Stimulated activated naive B cell treated with anti-CD40 and anti-IgM and Interleukin-4, amounts not matched to agents 10 μg/mL and 1 μg/mL and 100 μg/mL, for 72 hours (primary cell): ENCODE results near the gene ATF1.
"Not testable (repeated sequence)": the region's sequence is repeated elsewhere in the genome, so short reads cannot be mapped to it uniquely, and the experiment has no call there.

ENCODE experiments used
- ATAC-seq, 2 donors: fragments of 150-1000 bp; cut with Tn5 transposase; replicated peaks; 2 replicates each; pipeline ENCODE4 v1.10.0; 2021; ENCODE audit warnings: moderate library complexity in 1 of 2
- DNase-seq: peaks from one replicate; pipeline ENCODE4 v3.0.0; 2021
- H3K27ac Mint-ChIP-seq: one replicate; pipeline ENCODE4 v1.8.0; 2022; ENCODE audit warnings: mild to moderate bottlenecking, mixed read lengths
- H3K27me3 Mint-ChIP-seq, 2 donors: one replicate each; pipeline ENCODE4 v1.8.0; 2022; ENCODE audit warnings: mixed read lengths in 2 of 2
- H3K36me3 Mint-ChIP-seq, 2 donors: one replicate each; pipeline ENCODE4 v1.8.0; 2022; ENCODE audit warnings: mixed read lengths in 2 of 2, mild to moderate bottlenecking in 1 of 2
- H3K4me1 Mint-ChIP-seq, 2 donors: one replicate each; pipeline ENCODE4 v1.8.0; 2022; ENCODE audit warnings: mixed read lengths in 2 of 2, mild to moderate bottlenecking in 1 of 2
- H3K4me3 Mint-ChIP-seq, 2 donors: one replicate each; pipeline ENCODE4 v1.8.0; 2022; ENCODE audit warnings: mild to moderate bottlenecking in 2 of 2, mixed read lengths in 2 of 2, moderate library complexity in 1 of 2
- H3K9me3 Mint-ChIP-seq, 2 donors: one replicate each; pipeline ENCODE4 v1.8.0; 2022; ENCODE audit warnings: mixed read lengths in 2 of 2, mild to moderate bottlenecking in 1 of 2

ATF1 gene

DNA sequence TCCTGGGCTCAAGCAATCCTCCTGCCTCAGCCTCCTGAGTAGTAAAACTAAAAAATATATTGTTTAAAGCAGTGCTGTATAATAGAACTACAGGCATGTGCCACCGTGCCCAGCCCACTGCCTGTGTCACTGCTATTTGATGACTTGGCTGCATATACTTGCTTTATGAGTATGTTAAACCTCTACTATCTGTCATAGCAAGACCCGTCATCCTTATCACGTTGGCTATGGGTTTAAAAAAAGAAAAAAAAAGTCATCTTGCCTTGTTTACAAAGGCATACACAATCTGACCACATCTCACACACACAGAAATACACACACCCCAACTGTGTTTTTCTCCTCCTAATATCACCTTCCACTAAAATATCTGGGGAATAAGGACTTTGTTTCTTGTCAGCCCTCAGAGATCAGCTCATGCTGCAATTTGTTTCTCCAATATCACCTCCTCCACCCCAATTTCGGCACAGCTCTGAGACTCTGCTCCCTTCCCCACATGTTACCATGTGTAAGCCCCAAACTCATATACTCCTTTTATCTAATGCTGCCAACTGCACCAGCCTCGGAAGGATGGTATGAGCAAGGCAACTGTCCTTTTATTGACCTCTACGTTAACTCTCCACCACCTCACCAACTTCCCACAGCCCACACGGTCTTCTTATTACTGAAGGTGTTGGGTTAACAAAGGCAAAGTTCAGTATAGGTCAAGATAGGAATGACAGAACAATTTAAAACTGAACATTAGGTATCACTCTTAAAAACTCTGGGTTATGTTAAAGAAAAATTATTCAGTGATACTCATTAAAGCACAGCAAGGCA, 78.0 kb downstream of the ATF1 start:
- Mint-ChIP-seq H3K36me3 (peaks cover 0 to 10% of the 10 kb centered on the region in 2 donors), H3K4me1 (no peaks in the 10 kb centered on the region), H3K9me3 (peaks cover 6 to 11% of the 10 kb centered on the region in 2 donors), H3K27ac (no peak overlapping the region), H3K4me3 (no peak overlapping the region), H3K27me3 (peaks cover 0 to 7% of the 10 kb centered on the region in 2 donors)
- no peak for DNase-seq
- ATAC-seq, result no peak

- H3K4me1 Mint-ChIP-seq, result no peaks in the 10 kb centered on the region
- peaks cover 0 to 7% of the 10 kb centered on the region in 2 donors for H3K27me3 Mint-ChIP-seq
- H3K9me3 Mint-ChIP-seq, result peaks cover 6 to 11% of the 10 kb centered on the region in 2 donors
- DNase-seq, result no peak
- H3K27ac Mint-ChIP-seq, result no peak within 1 kb of the TSS
- peak within 1 kb of the TSS; percentile 5 to 31 for H3K4me3 Mint-ChIP-seq
- peak; percentile 36 to 52 for ATAC-seq
- peaks cover 0 to 10% of the 10 kb centered on the region in 2 donors for H3K36me3 Mint-ChIP-seq
Observed at GRCh38 chr12:50842637-50843493, 79.0 kb downstream of the ATF1 start, which contains the start of gene TMPRSS12. TMPRSS12 (plus strand) TSS chr12:50842926; CDS start chr12:50842965, 39 bp downstream.

- peaks cover 6 to 10% of the 10 kb centered on the region in 2 donors for H3K9me3 Mint-ChIP-seq
- peaks cover 11 to 13% of the 10 kb centered on the region in 2 donors for H3K27me3 Mint-ChIP-seq
- no peaks in the 10 kb centered on the region for H3K4me1 Mint-ChIP-seq
- DNase-seq, result no peak
- H3K27ac Mint-ChIP-seq, result no peak overlapping the region
- peaks cover 0 to 10% of the 10 kb centered on the region in 2 donors for H3K36me3 Mint-ChIP-seq
- no peak for ATAC-seq
- no peak overlapping the region for H3K4me3 Mint-ChIP-seq
Observed at GRCh38 chr12:50845021-50845647, 81.2 kb downstream of the ATF1 start.

GRCh38 chr12:50848963-50849362, 85.1 kb downstream of the ATF1 start:
- DNase-seq, result no peak
- Mint-ChIP-seq H3K4me3 (no peak overlapping the region), H3K27ac (no peak overlapping the region), H3K36me3 (peaks cover 0 to 2% of the 10 kb centered on the region in 2 donors), H3K9me3 (peaks cover 0 to 4% of the 10 kb centered on the region in 2 donors), H3K4me1 (no peaks in the 10 kb centered on the region), H3K27me3 (peaks cover 14 to 22% of the 10 kb centered on the region in 2 donors)
- ATAC-seq, result no peak

DNA sequence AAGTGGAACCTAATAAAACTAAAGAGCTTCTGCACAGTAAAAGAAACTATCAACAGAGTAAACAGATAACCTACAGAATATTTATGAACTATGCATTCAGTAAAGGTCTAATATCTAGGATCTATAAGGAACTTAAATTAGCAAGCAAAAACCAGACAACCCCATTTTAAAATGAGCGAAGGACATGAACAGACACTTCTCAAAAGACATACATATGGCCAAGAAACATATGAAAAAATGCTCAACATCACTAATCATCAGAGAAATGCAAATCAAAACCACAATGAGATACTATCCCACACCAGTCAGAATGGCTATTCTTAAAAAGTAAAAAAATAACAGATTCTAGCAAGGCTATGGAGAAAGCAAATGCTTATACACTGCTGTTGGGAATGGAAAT, 91.3 kb downstream of the ATF1 start:
- H3K4me3 Mint-ChIP-seq, H3K36me3 Mint-ChIP-seq, H3K27ac Mint-ChIP-seq, DNase-seq, ATAC-seq, H3K4me1 Mint-ChIP-seq, H3K9me3 Mint-ChIP-seq: not testable (repeated sequence)
- peaks cover 9 to 10% of the 10 kb centered on the region in 2 donors for H3K27me3 Mint-ChIP-seq

DNA sequence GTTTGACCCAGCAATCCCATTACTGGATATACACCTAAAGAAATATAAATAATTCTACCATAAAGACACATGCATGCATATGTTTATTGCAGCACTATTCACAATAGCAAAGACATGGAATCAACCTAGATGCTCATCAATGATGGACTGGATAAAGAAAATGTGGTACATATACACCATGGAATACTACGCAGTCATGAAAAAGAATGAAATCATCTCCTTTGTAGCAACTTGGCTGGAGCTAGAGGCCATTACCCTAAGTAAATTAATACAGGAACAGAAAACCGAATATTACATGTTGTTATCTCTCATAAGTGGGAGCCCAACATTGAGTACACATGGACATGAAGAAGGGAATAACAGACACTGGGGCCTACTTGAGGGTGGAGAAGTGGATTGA, 91.8 kb downstream of the ATF1 start:
- DNase-seq, H3K36me3 Mint-ChIP-seq, H3K9me3 Mint-ChIP-seq, H3K4me1 Mint-ChIP-seq, ATAC-seq, H3K27ac Mint-ChIP-seq, H3K4me3 Mint-ChIP-seq: not testable (repeated sequence)
- peaks cover 7 to 10% of the 10 kb centered on the region in 2 donors for H3K27me3 Mint-ChIP-seq

- ATAC-seq (no peak), DNase-seq (no peak)
- Mint-ChIP-seq H3K27ac (no peak overlapping the region), H3K36me3 (no peaks in the 10 kb centered on the region), H3K4me3 (no peak overlapping the region), H3K27me3 (no peaks in the 10 kb centered on the region), H3K4me1 (peaks cover 0 to 2% of the 10 kb centered on the region in 2 donors), H3K9me3 (peaks cover 0 to 3% of the 10 kb centered on the region in 2 donors)
Observed at GRCh38 chr12:50859621-50860310, 95.9 kb downstream of the ATF1 start.

- peaks cover 10 to 11% of the 10 kb centered on the region in 2 donors for H3K36me3 Mint-ChIP-seq
- peaks cover 0 to 2% of the 10 kb centered on the region in 2 donors for H3K4me1 Mint-ChIP-seq
- ATAC-seq (no peak), DNase-seq (no peak)
- no peaks in the 10 kb centered on the region for H3K27me3 Mint-ChIP-seq
- H3K9me3 Mint-ChIP-seq, result peaks cover 6 to 12% of the 10 kb centered on the region in 2 donors
- H3K27ac Mint-ChIP-seq, result no peak overlapping the region
- no peak overlapping the region for H3K4me3 Mint-ChIP-seq
Observed at GRCh38 chr12:50862316-50862715, 98.4 kb downstream of the ATF1 start.

GRCh38 chr12:50865266-50865665, 101.4 kb downstream of the ATF1 start:
- peaks cover 11 to 14% of the 10 kb centered on the region in 2 donors for H3K36me3 Mint-ChIP-seq
- no peaks in the 10 kb centered on the region for H3K4me1 Mint-ChIP-seq
- peaks cover 15 to 16% of the 10 kb centered on the region in 2 donors for H3K9me3 Mint-ChIP-seq
- DNase-seq (no peak), ATAC-seq (no peak)
- no peaks in the 10 kb centered on the region for H3K27me3 Mint-ChIP-seq
- H3K27ac Mint-ChIP-seq, result no peak overlapping the region
- no peak overlapping the region for H3K4me3 Mint-ChIP-seq

GRCh38 chr12:50868881-50869280, 105.0 kb downstream of the ATF1 start:
- peaks cover 11 to 14% of the 10 kb centered on the region in 2 donors for H3K36me3 Mint-ChIP-seq
- H3K27ac Mint-ChIP-seq, H3K4me3 Mint-ChIP-seq, DNase-seq, ATAC-seq, H3K4me1 Mint-ChIP-seq, H3K27me3 Mint-ChIP-seq: not testable (repeated sequence)
- H3K9me3 Mint-ChIP-seq, result peaks cover 15 to 16% of the 10 kb centered on the region in 2 donors
